CD4-positive, alpha-beta T cell treated with Interleukin-21 for 1 hour (primary cell): Measurements from ENCODE around the gene CYLD.

Source experiments
- DNase-seq: peaks from one replicate; pipeline ENCODE4 v3.0.0-alpha.2; 2020

Gene CYLD

DNA sequence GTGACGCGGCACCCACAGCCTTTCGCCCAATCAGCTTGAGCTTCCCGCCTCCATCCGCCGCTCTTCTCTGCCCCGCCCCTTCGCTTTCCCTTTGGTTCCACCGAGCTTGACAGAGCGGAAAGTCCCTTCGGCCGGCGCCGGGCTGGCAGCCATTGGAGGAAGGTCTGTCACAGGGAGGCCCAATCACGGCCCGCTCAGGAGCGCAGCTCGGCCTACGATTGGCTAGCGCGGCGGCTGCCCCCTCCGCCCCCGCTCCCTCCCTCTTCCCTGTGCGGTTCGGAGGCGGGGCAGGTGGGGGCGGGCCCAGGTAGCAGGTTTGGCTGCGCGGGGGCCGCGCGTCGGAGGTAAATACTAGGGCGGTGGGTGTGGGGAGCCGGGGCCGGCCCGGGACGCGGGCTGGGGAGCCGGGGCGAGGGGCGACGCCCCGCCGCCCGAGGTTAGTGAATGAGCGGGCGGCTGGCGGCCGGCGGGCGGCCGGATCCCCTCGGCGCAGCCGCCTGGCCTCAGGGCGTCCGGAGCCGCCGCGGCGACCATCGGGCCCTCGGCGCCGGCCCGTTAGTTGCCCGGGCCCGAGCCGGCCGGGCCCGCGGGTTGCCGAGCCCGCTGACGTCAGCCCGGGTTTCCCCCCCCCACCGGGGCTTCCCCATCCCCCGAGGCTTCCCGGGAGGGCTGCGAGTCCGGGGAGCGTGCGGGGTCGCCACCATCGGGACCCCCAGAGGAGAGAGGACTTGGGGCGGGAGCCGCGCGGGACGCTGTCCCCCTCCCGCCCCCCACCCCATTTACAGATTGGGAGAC, at the start of gene CYLD:
Gene CYLD (plus strand): TSS at position 306 of the 795 bp plus-strand sequence. CDS start 7,613 bp downstream, outside the sequence.
- peak; percentile 100 for DNase-seq

DNA sequence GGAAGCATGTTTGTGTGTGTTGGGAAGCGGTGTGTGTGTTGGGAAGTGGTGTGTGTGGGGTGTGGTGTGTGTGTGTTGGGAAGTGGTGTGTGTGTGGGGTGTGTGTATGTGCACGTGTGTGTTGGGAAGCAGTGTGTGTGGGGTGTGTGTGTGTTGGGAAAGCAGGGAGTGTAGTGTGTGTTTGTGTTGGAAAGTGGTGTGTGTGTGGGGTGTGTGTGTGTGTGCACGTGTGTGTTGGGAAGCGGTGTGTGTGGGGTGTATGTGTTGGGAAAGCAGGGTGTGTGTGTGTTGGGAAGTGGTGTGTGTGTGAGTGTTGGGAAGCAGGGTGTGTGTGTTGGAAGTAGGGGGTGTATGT, 49.3 kb upstream of the CYLD start:
- DNase-seq = no peak

DNA sequence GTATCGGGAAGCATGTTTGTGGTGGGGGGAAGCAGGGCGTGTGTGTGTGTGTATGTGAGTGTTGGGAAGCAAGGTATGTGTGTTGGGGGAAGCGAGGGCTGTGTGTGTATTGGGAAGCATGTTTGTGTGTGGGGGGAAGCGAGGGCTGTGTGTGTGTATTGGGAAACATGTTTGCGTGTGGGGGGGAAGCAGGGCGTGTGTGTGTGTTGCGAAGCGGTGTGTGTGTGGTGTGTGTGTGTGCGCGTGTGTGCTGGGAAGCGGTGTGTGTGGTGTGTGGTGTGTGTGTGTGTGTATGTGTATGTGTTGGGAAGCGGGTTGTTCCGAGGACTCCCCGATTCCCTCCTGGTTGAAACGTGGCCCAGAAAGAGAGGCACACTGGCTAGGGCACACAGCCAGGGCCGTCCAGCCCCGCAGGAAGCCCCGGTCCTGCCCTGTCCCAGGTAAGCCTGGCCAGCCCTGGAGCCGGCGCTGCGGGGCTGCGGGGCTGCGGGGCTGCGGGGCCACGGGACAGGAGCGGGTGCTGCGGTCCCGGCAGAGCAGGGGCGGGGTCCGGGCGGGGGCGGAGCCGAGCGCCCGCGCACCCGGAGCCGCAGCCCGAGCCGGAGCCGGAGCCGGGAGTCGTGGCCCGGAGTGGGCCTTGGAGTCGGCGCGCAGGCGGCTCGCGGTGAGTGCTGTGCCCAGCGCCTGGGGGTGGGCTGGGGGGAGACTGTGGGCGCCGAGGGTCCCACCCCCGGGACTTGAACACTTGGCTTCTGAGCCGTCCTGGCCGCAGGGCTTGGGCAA, 48.7 kb upstream of the CYLD start, which contains the start of gene NOD2:
Gene NOD2 (plus strand): TSS at position 608 of the 783 bp plus-strand sequence. CDS start 5,890 bp downstream, outside the sequence.
- peak; percentile 36 for DNase-seq

DNA sequence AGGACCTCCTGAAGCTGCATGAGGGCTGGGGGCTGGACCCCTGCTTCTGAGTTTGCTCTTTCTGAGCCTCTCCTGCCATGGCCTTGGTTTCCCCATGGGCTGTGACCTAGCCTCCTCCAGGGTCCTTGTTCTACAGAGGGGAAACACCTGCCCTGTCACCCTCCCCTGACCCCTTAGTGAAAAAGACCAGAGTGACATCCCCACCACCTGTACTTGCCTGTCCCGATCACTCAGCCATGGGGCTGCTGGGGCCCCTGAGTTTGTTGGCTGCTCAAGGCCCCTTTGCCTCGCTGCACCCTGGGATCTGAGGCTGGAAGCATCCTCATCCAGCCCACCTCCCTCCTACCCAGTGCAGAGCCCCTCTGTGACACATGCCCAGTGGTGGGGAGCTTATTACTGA, 47.7 kb upstream of the CYLD start:
- no peak for DNase-seq

DNA sequence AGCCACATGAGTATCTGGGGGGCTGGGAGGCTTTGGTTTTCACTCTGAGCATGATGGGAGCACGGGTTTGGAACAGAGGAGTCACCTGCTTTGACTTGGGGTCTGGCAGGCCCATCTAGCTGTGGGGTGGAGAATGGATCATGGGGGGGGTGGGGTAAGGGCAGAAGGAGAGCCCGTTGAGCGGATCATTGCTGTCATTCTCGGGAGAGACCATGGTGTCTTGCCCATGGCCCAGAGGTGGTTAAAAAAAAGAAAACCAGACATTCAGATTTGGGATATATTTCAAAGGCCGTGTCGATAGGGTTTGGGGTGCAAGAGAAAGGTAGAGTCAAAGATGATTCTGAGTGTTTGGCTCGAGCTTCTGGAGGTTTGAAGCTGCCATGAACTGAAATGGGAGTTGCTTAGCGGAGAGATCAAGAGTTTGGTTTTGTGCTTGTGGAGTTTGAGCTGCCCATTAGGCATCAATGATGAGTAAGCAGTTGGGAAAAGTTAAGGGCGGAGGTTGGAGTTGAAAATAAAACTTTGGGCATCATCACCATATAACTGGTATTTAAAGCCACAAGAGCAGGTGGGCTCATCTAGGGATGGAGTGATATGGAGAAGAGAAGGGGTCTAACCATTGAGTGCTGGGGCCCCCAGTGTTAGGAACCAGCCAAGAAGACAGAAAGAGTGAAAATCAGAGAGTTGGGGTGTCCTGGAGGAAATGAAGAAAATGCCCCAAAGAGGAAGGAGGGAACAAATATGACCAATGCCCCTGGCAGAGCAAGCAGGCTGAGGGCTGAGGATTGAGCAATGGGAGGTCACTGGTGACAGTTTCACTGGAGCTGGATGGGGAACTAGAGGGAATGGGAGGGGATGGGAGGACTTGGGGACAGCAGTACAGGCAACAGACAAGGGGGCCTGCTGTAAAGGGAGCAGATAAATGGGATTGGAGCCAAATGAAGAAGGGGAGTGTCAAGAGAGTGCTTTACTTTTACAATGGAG, 46.6 kb upstream of the CYLD start:
- DNase-seq = no peak

DNA sequence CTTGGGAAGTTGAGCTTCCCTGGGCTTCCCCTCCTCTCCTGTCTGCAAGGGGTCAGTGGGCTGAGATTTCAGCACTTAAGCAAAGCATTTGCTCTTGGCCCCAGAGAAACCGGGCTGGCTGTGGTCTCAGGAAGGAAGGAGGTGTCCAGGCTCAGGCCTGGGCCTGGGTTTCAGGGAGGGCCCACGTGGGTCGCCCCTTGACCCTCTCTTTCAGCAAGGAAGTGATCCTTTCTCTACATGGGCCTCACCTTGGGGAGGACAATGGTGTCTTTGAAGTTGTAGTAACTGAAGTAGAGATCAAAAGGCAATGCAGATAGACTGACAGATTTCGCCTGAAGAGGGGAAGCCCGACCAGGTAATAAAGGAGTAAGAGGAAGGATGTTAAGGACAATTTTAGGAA, 45.8 kb upstream of the CYLD start:
- peak; percentile 36 for DNase-seq

DNA sequence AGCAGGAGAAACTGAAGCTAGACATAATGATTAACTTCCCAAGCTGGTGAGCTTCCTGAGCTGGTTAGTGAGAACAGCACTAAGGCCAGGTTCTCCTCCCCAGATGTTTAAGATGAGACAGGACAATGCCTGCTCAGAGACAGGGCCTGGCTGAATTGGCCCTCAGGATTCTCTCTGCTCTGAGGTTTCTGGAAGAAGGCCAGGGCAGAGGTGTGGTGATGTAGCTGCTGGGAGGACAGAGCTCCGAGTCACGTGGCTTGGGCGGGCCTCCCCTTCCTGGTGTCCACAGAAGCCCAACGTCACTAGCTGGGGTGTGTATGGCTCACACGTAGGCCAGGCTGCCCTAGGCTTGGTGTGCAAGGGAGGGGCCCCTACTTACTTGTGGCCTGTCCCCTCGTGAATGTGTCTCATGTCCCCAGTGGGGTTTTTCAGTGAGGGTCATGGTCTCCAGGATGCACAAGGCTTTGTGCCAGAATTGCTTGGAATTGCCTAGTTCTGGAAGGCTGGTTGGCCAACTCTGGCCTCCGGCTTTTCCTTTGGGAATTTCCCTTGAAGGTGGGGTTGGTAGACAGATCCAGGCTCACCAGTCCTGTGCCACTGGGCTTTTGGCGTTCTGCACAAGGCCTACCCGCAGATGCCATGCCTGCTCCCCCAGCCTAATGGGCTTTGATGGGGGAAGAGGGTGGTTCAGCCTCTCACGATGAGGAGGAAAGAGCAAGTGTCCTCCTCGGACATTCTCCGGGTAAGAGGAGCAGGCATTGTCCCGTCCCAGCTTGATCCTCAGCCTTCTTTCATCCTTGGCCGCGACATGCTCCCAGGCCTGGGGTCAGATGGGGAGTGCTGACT, 45.1 kb upstream of the CYLD start:
- peak; percentile 86 for DNase-seq

DNA sequence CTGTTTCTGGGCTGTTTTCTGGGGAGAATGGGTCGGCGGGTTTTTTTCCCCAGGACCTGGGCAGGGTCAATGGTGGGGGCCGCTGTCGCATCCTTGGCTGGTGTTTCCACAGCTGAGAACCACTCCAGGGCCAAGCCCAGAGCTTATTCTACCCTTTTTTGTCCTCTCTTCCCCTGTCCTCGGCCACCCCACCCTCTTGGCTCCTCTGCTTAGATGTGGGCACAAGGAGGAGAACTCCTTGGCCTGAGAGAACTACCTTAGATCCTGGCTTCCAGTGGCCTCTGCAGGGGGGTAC, 44.5 kb upstream of the CYLD start:
- no peak for DNase-seq

DNA sequence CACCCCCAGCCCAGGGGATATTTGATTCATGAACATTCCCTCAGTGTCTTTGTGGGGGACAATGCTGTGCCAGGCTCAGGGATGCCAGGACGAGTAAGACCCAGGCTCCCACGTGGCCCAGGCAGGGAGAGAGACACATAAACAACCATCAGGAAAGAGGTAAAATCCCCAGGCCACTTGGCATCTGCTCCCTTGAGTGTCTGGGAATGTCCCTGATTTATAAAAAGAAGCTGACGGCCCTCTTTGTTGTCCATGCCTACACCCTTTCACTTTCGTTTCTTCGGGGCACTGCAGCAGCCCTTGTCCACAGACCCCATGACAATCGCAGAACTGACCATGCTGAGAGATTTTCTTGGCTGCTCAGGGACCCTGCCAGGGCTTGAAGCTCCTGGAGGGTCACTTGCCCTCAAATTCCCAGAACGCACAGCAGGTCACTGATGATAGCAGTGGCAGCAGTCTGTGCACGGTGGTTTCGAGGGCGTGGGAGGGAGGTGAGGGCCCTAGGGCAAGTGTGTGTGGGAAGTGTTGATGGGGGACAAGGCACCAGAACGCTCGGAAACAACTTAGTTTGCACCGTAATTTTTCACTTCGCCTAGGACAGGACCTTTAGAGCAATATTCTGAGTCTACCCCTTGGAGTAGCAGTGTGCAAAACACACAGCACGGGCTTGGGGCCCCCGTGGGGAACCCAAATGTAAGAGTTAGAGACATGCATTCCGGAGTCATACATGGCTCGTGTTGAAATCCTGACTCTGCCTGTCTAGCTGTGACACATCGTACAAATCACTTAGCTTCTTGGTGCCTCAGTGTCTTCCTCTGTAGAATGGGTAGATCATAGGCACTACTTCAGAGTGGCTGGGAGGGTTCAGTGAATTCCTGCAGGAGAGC, 43.8 kb upstream of the CYLD start:
- peak; percentile 70 for DNase-seq

DNA sequence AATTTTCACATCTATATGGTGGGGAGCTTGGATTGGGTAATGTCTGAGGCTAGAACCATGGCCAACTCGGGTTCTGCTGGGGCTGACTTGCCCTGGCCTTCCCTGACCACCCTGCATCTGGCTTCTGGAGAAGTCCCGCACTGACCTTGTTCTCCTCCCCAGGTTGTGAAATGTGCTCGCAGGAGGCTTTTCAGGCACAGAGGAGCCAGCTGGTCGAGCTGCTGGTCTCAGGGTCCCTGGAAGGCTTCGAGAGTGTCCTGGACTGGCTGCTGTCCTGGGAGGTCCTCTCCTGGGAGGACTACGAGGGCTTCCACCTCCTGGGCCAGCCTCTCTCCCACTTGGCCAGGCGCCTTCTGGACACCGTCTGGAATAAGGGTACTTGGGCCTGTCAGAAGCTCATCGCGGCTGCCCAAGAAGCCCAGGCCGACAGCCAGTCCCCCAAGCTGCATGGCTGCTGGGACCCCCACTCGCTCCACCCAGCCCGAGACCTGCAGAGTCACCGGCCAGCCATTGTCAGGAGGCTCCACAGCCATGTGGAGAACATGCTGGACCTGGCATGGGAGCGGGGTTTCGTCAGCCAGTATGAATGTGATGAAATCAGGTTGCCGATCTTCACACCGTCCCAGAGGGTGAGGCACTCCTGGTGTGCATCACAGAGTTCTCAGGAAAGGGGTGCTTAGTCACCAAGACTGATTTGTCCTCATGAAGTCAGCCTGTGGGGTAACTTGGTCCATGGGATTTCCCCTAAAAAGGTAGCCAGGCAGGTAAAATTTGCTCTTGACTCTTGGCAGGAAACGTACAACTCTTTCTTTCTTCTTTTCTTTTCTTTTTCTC, 42.3 kb upstream of the CYLD start:
- DNase-seq = peak; percentile 49

DNA sequence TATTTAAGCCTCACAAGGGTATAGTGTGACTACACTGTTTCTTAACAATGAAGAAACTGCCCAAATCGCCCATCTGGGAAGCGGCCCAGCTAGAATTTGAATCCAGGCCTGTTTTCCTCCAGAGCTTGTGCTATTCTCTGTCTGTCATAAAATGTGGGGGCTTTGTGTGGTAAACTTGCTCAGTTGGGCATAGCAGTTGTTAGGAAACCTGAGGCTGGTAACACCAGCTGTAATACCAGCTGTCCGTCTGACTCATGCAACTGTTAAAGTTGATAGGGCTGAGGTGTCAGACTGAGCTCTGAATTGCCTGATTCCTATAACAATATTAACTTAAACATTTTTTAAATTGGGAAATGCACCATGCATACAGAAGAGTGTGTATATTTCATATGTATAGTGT, 39.2 kb upstream of the CYLD start:
- DNase-seq = no peak

DNA sequence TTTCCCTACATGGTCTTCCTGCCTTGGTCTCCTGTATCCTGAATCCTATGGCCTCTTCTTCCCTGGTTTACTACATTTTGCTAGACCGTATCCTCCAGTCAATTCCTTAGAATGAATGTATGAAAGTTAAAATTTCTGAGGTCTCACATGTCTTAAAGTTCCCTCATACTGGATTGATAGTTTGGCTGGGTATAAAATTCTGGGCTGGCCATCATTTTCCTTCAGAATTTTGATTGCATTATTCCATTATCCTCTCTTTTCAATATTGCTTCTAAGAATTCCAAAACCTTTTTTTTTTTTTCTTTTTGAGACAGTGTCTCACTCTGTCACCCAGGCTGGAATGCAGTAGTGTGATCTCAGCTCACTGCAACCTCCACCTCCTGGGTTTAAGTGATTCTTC, 37.6 kb upstream of the CYLD start:
- no peak for DNase-seq

DNA sequence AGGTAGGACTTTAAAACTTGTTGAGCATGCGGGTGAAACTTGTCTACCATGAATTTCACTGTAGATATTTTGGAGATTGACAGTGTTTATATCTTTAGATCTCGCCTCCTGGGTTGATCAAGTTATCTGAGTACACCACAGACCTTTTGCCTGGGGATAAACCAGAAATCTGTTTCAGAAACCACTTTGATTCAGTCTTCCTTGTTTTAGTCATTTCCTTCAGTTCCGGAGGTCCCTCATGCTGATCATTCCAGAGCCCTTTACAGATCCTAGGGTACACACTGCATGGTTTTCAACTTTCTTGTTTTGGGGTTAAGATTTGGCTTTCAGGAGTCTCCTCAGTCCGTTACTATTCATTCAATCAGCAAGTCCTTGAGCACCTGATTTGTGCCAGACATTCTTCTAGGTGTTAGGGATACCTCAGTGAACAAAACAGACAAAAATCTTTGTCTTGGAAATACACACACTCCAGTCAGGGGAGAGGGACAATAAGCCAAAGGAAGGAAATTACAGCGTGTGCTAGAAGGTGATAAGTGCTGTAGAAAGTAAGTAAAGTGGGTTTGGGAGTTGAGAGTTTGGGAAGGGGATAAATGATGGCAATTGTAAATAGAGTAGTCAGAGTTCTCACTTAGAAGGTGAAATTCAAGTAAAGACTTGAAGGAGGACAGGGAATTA, 36.3 kb upstream of the CYLD start:
- no peak for DNase-seq

DNA sequence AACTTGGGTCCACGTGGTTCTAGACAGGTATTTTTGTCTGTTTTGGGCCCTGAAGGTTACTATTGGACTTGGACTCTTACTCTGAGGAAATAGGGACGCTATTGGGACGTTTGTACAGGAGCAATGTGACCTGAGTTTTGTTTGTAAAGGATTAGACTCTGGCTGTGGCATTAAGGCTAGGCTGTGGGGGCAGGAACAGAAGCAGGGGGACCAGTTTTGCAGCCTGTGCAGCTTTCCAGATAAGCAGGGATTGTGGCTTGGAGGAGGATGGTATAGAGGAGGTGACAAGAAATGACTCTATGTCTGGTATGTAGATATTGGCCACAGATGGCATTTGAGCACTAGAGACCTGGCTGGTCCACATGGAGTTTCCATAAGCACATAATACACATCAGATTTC, 35.6 kb upstream of the CYLD start:
- DNase-seq = no peak

DNA sequence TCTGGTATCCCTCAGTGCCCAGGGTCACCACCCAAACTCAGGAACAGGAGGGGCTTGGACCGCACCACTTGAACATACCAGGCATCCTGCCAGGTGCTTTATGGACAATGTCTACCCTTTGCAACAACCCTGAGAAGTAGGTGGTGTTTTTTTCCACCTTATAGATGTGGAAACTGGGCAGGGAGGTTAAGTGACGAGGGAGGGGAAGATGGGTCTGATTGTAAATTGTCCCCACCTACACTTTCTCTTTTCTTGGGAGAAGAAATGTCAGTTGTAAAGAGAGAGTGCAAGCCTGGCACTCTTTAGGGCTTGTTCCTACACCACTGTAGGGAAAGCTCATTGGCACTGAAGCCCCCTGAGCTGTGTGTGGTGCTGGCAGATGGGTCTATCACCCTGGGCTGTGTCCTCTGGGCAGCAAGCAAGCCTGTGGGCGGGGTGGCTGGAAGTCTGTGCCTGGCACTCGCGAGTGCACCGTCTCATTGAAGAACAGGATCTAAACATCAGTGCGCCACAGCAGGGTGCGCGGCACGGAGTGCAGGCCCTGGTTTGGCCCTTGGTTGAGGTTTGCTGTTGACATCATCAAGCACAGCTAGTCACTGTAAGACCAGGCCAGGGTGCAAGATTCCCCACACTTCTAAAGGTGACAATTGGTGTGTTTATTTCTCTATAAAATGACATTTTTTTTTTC, 33.4 kb upstream of the CYLD start:
- DNase-seq = peak; percentile 42

DNA sequence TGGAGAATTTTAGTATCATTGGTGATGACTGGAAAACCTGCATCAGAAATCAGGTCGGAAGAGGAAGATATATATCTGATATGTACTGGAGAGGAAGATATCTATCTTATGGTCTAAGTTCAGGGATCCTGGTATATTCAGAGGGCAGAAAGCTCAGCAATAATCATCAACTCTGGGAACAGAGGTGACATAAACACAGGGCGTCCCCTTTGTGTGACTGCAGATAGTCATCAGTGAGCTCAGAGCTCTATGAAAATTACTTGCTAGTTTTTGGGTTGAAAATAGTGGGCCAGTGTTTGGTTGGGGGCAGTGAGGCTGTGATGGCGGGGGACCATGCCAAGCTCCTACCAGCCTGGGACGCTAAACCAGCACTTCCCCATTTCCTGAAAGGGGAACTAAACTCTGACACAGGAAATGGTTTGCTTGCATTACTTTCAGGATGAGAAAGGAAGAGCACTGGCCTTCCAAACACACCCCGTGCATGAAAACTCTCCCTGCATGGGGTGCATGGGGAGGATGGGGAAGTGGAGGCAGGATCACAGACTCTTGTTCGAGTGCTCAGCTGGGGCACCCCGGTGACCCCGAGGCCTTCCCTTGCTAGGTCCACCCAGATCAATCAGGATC, 32.7 kb upstream of the CYLD start:
- no peak for DNase-seq

DNA sequence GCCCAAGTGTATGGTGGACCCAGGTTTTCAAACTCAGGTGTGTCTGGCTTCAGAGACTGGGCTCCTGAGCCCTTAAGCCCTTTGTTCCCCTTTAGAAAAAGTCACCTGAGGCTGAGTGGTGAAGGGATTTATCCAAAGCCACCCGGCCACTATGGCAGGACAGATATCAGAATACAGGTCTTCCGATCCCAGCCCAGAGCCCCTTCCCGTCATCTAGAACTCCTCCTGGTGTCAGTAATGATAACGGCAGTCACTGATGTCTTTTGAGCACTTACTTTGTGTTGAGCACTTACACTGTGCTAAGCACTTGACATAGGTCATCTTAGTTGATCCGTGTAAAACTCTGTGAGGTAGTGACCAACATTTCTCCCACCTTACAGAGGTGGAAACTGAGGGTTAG, 31.9 kb upstream of the CYLD start:
- no peak for DNase-seq

DNA sequence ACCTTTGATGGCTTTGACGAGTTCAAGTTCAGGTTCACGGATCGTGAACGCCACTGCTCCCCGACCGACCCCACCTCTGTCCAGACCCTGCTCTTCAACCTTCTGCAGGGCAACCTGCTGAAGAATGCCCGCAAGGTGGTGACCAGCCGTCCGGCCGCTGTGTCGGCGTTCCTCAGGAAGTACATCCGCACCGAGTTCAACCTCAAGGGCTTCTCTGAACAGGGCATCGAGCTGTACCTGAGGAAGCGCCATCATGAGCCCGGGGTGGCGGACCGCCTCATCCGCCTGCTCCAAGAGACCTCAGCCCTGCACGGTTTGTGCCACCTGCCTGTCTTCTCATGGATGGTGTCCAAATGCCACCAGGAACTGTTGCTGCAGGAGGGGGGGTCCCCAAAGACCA, 30.8 kb upstream of the CYLD start:
- no peak for DNase-seq
